ENCODE data around the gene CEACAM18. TPM values are rescaled to one million over a fixed set of nuclear protein-coding genes. Genes with fewer than 3 reads are reported as not detected.

CEACAM18 gene
- total and polyA plus RNA-seq, 10 of the 15 experiments (the other 5 are each of a cell fraction or from before 2014, with no cell fraction given), result not detected

GRCh38 chr19:51521357-51521756 lies 43.0 kb downstream of the CEACAM18 start (continued):
- TF ChIP-seq ETV6 (conservative IDR thresholded peaks at IDR 0.05 in 1 of 2, IDR thresholded peaks at IDR 0.05 in 1 of 2; ENCODE audit: borderline replicate concordance in 1 of 2, low read depth in 1 of 2) (no peak), E2F8 (IDR thresholded peaks at IDR 0.05; ENCODE audit: low read depth, partially characterized antibody) (no peak), KDM1A (IDR thresholded peaks at IDR 0.05; ENCODE audit: borderline replicate concordance) (no peak)

GRCh38 chr19:51521781-51522180 lies 43.4 kb downstream of the CEACAM18 start:
- in situ Hi-C loops (cut with MboI) (no loop called here), intact Hi-C loops (cut with micrococcal nuclease; ENCODE audit: unreplicated experiment) (no loop called here)
- H3K27ac ChIP-seq (ENCODE audit: control insufficient read depth, insufficient read depth), result no peak overlapping the region
- FAIRE-seq, result no peak
- RAD21 ChIA-PET (ENCODE audit: unreplicated experiment), result interaction anchor here (1.3 kb wide), 1 partner anchor 135 kb away, joined by 4 read pairs; no protein-coding TSS in a partner anchor
- H3K36me3 ChIP-seq (ENCODE audit: control insufficient read depth in 2 of 2, insufficient read depth in 2 of 2, low read length in 1 of 2), result no peaks in the 10 kb centered on the region
- CTCF ChIA-PET, result interaction anchor here (1.5 kb wide), 1 partner anchor 135 kb away, joined by 3 read pairs; no protein-coding TSS in a partner anchor
- no peak overlapping the region for H3K4me3 ChIP-seq
- H3K79me2 ChIP-seq (ENCODE audit: control insufficient read depth, insufficient read depth, low read length), result no peaks in the 10 kb centered on the region
- SMC1A ChIA-PET (ENCODE audit: uncharacterized antibody, unreplicated experiment), result interaction anchor here (0.9 kb wide), 1 partner anchor 135 kb away, joined by 3 read pairs; no protein-coding TSS in a partner anchor
- DNase-seq (ENCODE audit: low read depth, low spot score), result no peak
- ATAC-seq, result no peak
- H3K4me2 ChIP-seq (ENCODE audit: control insufficient read depth, insufficient read depth), result no peak overlapping the region
- TF ChIP-seq JUNB (IDR thresholded peaks at IDR 0.05) (no peak), SREBF2 (IDR thresholded peaks at IDR 0.05; ENCODE audit: low read length) (no peak), IRF3 (IDR thresholded peaks at IDR 0.05) (no peak), POLR2A (IDR thresholded peaks at IDR 0.05; ENCODE audit: low read depth, low read length) (no peak), DPF2 (IDR thresholded peaks at IDR 0.05) (no peak)
- H4K20me1 ChIP-seq (ENCODE audit: control insufficient read depth, insufficient read depth), result no peaks in the 10 kb centered on the region
- BruUV-seq (replicated peaks), result no TSS peak
- no peaks in the 10 kb centered on the region; a peak in 1 of 4 replicates for H3K27me3 ChIP-seq (replicated peaks in 1 of 2; ENCODE audit: control insufficient read depth in 2 of 2, insufficient read depth in 2 of 2, low read length in 1 of 2)
- POLR2A ChIA-PET, result no interaction called here
- H3K9me3 ChIP-seq (replicated peaks; ENCODE audit: control insufficient read depth, insufficient read depth, low read length), result no peaks in the 10 kb centered on the region
- H2AFZ ChIP-seq (ENCODE audit: control insufficient read depth, low read depth, low read length), result no peak overlapping the region
- no peak overlapping the region for H3K9ac ChIP-seq (ENCODE audit: control insufficient read depth, insufficient read depth, low read length)
- no peaks in the 10 kb centered on the region for H3K4me1 ChIP-seq (ENCODE audit: control insufficient read depth, insufficient read depth, low read length)
- 0% methylated on average over 2 of the region's 2 CpGs for WGBS (ENCODE audit: insufficient coverage, insufficient replicate concordance, low lambda C conversion rate, missing lambda C conversion rate)

All from GM12878 (cell line).